Prostate gland (tissue), 2 donors: Measurements from ENCODE around the gene NTNG2.

Source experiments
- CTCF ChIP-seq, 4 experiments: fragments of 200-600 bp in 2 of 4; fragments of 450-650 bp in 2 of 4; sonication (generic) in 2 of 4; IDR thresholded peaks; 1 replicate in 3 of 4; 2 replicates in 1 of 4; pipeline ENCODE4 v1.5.1; 2016 to 2019; ENCODE audit warnings: antibody characterized with exemption in 4 of 4, mild to moderate bottlenecking in 2 of 4, moderate library complexity in 2 of 4
- POLR2AphosphoS5 ChIP-seq: sonication (generic); formaldehyde crosslinking; IDR thresholded peaks from one replicate; pipeline ENCODE4 v1.6.1; 2017; ENCODE audit warnings: antibody characterized with exemption

- TF ChIP-seq CTCF (IDR thresholded peaks at IDR 0.05): no peak
- TF ChIP-seq POLR2AphosphoS5: no peak
Measured at GRCh38 chr9:132157347-132158116, 4.3 kb upstream of the NTNG2 start.
